Karpas-422 (cell line): Measurements from ENCODE around the gene OAS2. TPM values are rescaled to one million over a fixed set of nuclear protein-coding genes. Genes with fewer than 3 reads are reported as not detected.

Experiments used
- total RNA-seq: library from RNA; depleted of rRNA; stranded (reverse); fragments of >200 nt; shearing (Covaris generic); gene quantifications from 2 replicates; pipeline ENCODE4 v1.2.3, GENCODE V29; 2014; ENCODE audit warnings: low replicate concordance; rRNA removed

OAS2 gene
- total RNA-seq, 1 experiment from 2014 or later, result 6.3 TPM

Other genes with a start within 250 kb of the OAS2 start
- gene RPH3A, start 186.8 kb upstream of the OAS2 start, total RNA-seq, result 0.29 TPM in 1 of 2 replicates, not detected in the other
- 23.6 and 23.7 TPM in 2 replicates for gene OAS1, start 71.6 kb upstream of the OAS2 start, total RNA-seq
- 6.3 and 7.9 TPM in 2 replicates for gene OAS3, start 40.0 kb upstream of the OAS2 start, total RNA-seq
- gene DTX1, start 78.2 kb downstream of the OAS2 start, total RNA-seq, result 227 and 481 TPM in 2 replicates
- gene RASAL1, start 157.2 kb downstream of the OAS2 start, total RNA-seq, result 3.3 and 3.4 TPM in 2 replicates
- gene CFAP73, start 171.2 kb downstream of the OAS2 start, total RNA-seq, result not detected in 2 replicates
- gene DDX54, start 207.0 kb downstream of the OAS2 start, total RNA-seq, result 28.2 and 81.5 TPM in 2 replicates
- 34.3 and 47.3 TPM in 2 replicates for gene RITA1, start 207.2 kb downstream of the OAS2 start, total RNA-seq
- 43.9 and 46.4 TPM in 2 replicates for gene TPCN1, start 242.9 kb downstream of the OAS2 start, total RNA-seq